RWPE1 (cell line): ENCODE results near the gene XRCC4.

Experiments used
- CTCF ChIA-PET: fragments of 350-600 bp; sonication (Branson Sonifier 250); formaldehyde crosslinking; extraction: SDS; loops from one replicate; lab custom pipeline; 2021; lab: Yijun Ruan, JAX
- POLR2A ChIA-PET: fragments of 400-600 bp; formaldehyde crosslinking; extraction: SDS; loops from one replicate; lab custom pipeline; 2020; ENCODE audit warnings: antibody characterized with exemption; ENCODE audit not compliant: low non-redundant PET; lab: Yijun Ruan, JAX
- DNase-seq: peaks from one replicate; pipeline ENCODE4 v3.0.0; 2012; ENCODE audit warnings: low spot score
- H3K27ac ChIP-seq: fragments of 450-650 bp; 2 replicates; pipeline ENCODE4 v1.5.1; 2017
- CTCF ChIP-seq: fragments of 450-650 bp; conservative IDR thresholded peaks from 2 replicates; pipeline ENCODE4 v1.5.1; 2017; ENCODE audit warnings: low read depth, mild to moderate bottlenecking

Gene XRCC4

GRCh38 chr5:83362526-83362925 is 285.2 kb downstream of the XRCC4 start:
- POLR2A ChIA-PET = no interaction called here
- no peak for TF ChIP-seq CTCF
- H3K27ac ChIP-seq = no peak overlapping the region
- CTCF ChIA-PET = no interaction called here
- no peak for DNase-seq

- TF ChIP-seq CTCF = no peak
- CTCF ChIA-PET = interaction anchor here (0.6 kb wide), 1 partner anchor 28 kb away, joined by 3 read pairs; no protein-coding TSS in a partner anchor
- DNase-seq = no peak
- H3K27ac ChIP-seq = no peak overlapping the region
- POLR2A ChIA-PET = no interaction called here
These were observed 286.0 kb downstream of the XRCC4 start for GRCh38 chr5:83363111-83363885.

GRCh38 chr5:83363886-83364275 is 286.5 kb downstream of the XRCC4 start:
- H3K27ac ChIP-seq = no peak overlapping the region
- POLR2A ChIA-PET = no interaction called here
- CTCF ChIA-PET = interaction anchor here (0.6 kb wide), 1 partner anchor 29 kb away, joined by 3 read pairs; no protein-coding TSS in a partner anchor

GRCh38 chr5:83364312-83365299 is 287.3 kb downstream of the XRCC4 start:
- TF ChIP-seq CTCF = no peak
- POLR2A ChIA-PET = no interaction called here
- CTCF ChIA-PET = interaction anchor here (0.7 kb wide), 1 partner anchor 46 kb away, joined by 3 read pairs; no protein-coding TSS in a partner anchor
- no peak overlapping the region for H3K27ac ChIP-seq
- no peak for DNase-seq

More at GRCh38 chr5:83363886-83364275, 286.5 kb downstream of the XRCC4 start:
- TF ChIP-seq CTCF = no peak
- DNase-seq = no peak

GRCh38 chr5:83368319-83368718 is 291.0 kb downstream of the XRCC4 start:
- no peak overlapping the region for H3K27ac ChIP-seq
- TF ChIP-seq CTCF = no peak
- CTCF ChIA-PET = no interaction called here
- peak; percentile 59 for DNase-seq
- POLR2A ChIA-PET = no interaction called here

GRCh38 chr5:83368835-83369234 is 291.5 kb downstream of the XRCC4 start:
- TF ChIP-seq CTCF = no peak
- DNase-seq = no peak
- H3K27ac ChIP-seq = no peak overlapping the region
- ChIA-PET CTCF (no interaction called here), POLR2A (no interaction called here)
